Measurements from ENCODE around the gene CXCR6.

The CXCR6 gene

GRCh38 chr3:45922950-45923590, 20.2 kb upstream of the CXCR6 start:
- DNase-seq, result no peak

- no peak for DNase-seq
Observed at GRCh38 chr3:45923755-45924154, 19.5 kb upstream of the CXCR6 start.

DNA sequence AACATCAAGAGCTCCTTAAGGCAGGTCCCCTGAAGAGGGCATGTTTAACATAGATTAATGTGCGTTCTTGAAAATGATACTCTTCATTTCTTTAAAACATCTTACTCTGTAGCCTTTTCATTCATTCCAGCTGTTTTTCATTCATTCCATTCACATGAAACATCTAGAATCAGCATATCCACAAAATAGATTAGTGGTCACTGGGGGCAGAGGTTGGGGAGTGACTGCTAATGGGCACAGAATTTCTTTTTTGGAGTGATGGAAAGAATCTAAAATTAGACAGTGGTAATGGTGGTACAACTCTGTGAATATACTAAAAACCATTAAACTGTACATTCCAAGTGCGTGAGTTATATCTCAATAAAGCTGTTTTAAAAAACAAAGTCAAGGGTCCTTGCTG, 15.4 kb upstream of the CXCR6 start:
- no peak for DNase-seq

GRCh38 chr3:45929042-45929679, 14.1 kb upstream of the CXCR6 start:
- no peak for DNase-seq

DNA sequence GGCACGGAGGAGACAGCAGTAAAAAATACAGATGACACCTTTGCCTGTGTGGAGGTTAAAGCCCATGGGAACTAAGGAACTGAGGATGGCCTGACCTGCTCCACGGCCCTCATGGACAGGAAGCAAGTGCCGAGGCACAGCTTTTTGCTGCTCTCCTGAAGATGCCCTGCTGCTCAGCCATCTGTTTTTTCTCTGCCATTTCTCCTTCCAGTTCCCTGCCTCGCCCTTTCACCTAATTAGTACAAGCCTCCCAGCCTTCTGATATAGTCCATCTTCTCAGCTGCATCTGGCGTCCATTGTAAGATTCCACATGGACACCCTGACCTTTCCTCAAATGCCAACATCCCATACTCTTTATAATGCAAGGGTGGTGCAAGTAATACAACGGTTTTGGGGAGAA, 11.8 kb upstream of the CXCR6 start:
- peak; percentile 46 for DNase-seq

DNA sequence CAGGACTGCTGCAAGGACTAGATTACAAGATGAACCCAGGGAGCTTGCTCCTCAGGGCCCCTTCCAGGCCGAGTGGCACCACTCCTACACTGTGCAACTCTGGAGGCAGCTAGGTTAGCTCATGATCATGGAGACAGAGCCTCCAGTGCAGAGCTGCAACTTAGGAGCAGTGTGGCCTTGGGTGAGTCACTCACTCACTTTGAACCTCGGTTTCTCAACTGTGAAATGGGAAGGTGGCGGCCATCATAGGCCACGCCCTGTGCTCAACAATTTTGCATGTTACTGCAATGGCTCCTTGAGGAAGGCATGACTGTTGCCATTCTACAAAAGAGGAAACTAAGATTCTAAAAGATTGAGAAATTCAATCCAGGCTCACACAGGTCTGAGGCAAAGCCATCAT, 11.2 kb upstream of the CXCR6 start:
- DNase-seq, result no peak

DNA sequence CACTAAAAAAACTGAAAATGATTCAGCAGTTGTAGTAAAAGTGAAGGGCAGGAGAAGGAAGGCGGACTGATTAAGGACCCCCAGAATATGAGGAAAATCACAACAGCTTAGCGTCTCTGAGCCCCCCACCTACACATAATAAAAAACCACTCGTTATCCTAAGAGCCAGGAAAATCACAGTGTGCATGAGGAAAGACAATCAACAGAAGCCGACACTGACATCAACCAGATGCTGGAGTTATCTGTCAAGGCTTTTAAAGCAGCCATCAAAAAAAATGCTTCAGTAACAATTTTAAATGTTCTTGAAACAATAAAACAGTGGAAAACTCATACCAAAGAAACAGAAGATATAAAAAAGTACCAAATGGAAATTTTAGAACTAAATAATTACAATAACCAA, 9.7 kb upstream of the CXCR6 start:
- DNase-seq, result no peak

GRCh38 chr3:45936261-45936660, 7.0 kb upstream of the CXCR6 start:
- no peak for DNase-seq

DNA sequence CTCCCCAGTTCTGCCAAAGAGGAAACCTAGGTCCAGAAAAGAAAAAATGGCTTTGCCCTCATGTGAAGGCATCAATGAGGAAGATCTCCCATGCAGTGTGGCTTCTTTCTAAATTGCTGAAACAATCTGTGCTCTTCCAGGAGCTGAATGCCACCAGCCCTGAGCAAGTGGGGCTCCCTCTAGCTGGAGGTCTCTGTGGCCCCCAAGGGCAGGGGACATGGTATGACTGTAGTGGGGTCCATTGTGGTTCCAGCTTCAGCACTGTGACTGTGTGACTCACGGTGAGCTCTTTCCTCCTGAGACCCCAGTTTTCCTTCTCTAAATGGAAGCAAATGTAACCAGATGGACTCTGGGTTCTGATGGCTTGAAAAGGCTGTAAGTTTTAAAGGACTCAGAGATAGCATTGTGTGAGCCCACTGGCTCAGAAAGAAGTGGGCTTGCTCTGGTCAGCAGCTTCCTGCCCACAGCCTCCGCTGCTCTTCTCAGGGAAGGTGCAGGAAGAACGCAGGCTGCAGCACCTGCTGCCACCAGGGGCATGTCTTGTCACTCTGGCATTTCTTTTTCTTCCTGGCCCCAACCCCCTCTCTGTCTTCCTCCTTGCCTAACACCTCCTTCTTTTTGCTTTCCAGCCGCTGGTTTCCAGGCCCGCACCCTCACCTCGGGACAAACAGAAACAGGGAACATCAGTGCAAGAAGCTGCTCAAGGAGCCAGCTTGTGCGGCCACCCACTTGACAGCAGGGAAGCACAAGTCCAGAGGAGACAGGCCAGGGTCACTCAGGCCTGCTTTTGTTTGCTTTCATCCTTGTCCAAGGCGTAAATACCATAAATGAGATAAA, 5.8 kb upstream of the CXCR6 start:
- DNase-seq, result no peak

GRCh38 chr3:45938043-45938435, 5.2 kb upstream of the CXCR6 start:
- no peak for DNase-seq

GRCh38 chr3:45938864-45939263, 4.4 kb upstream of the CXCR6 start:
- DNase-seq, result peak; percentile 32

GRCh38 chr3:45939341-45939771, 3.9 kb upstream of the CXCR6 start:
- DNase-seq, result peak; percentile 5

DNA sequence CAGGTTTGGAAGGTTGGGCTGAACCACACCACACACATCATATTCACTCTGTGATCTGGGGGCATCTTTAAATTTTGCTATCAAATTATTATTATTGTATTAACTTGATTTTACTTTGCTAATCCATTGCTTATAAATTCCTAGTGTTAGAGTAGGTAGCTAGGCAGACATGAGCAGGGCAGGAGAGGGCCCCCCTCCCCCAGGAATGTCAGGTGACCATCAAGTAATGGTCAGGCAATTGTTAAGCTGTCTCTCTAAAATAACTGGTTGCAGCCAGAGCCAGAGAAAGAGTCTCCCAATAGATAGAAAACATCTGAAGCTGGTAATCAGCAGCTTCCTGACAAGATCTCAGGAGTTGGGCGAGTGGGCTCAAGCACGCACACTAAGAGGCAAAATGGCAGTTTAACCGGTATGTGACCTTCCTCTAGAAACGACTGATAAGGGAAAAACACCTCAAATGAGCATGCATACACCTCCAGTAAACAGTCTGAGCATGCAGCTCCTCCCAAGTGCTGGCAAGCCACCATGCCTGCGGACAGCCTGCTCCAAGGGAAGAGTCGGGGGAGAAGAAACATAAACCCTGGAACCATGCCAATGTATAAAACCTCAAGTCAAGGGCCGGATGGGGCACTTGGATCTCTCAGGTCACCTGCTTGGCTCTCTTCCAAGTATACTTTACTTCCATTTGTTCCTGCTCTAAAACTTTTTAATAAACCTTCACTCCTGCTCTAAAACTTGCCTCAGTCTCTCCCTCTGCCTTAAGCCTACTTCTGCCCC, 3.1 kb upstream of the CXCR6 start:
- DNase-seq, result no peak

GRCh38 chr3:45940781-45941365, 2.4 kb upstream of the CXCR6 start:
- DNase-seq, result no peak

- no peak for DNase-seq
Observed at GRCh38 chr3:45942051-45942825, 1.0 kb upstream of the CXCR6 start.

GRCh38 chr3:45944830-45945620, 1.8 kb downstream of the CXCR6 start:
- DNase-seq, result no peak

DNA sequence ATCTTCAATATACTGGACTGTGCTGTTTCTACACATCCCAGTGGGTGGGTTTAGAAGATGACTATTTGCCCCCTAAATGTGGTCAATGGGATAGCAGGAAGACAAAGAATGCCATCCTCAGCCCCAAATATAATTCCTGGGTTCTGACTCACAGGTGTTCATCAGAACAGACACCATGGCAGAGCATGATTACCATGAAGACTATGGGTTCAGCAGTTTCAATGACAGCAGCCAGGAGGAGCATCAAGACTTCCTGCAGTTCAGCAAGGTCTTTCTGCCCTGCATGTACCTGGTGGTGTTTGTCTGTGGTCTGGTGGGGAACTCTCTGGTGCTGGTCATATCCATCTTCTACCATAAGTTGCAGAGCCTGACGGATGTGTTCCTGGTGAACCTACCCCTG, 3.0 kb downstream of the CXCR6 start:
- no peak for DNase-seq

DNA sequence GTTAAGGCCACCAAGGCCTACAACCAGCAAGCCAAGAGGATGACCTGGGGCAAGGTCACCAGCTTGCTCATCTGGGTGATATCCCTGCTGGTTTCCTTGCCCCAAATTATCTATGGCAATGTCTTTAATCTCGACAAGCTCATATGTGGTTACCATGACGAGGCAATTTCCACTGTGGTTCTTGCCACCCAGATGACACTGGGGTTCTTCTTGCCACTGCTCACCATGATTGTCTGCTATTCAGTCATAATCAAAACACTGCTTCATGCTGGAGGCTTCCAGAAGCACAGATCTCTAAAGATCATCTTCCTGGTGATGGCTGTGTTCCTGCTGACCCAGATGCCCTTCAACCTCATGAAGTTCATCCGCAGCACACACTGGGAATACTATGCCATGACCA, 3.6 kb downstream of the CXCR6 start:
- no peak for DNase-seq

DNA sequence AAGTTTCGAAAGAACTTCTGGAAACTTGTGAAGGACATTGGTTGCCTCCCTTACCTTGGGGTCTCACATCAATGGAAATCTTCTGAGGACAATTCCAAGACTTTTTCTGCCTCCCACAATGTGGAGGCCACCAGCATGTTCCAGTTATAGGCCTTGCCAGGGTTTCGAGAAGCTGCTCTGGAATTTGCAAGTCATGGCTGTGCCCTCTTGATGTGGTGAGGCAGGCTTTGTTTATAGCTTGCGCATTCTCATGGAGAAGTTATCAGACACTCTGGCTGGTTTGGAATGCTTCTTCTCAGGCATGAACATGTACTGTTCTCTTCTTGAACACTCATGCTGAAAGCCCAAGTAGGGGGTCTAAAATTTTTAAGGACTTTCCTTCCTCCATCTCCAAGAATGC, 4.1 kb downstream of the CXCR6 start:
- DNase-seq, result no peak

DNA sequence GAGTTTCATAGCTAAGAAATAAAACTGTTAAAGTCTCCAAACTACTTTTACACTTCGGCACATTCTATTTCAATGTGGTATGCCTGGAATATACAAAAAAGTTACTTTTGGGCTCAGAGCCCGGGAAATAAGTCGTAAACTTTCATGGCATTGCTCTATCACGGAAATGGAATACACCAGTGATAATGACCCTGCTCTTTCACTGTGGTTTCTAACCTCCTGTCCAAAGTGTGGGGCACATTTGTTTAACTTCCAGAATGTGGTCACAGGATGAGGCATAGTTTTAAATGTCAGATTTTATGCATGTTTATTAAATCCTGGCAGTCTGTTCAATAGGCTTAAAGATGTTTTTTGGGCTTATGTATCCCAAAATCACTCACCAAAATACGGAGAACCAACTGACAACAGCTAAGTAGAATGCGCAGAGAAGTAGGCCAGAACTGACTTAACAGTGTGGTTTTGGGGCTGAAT, 5.1 kb downstream of the CXCR6 start:
- DNase-seq, result no peak

DNA sequence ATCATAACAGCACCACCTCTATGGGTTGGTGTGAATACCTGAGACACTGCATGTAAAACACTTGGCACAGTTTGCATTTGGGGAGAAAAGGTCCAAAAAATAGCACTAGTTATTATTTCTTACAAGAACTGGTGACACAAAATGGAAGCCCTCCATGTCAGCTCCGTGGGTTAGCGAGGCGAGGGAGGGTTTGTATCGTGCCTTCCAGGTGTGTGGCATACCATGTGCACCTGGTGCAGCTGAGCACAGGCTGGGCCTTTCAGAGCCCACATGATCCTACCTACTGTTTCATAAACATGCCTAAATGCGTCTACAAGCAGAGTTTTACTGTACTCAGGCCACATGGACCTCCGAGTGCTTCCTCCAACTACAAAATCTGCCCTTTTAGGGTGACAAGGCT, 5.6 kb downstream of the CXCR6 start:
- no peak for DNase-seq

All from NCI-H2171 (cell line).